ENCODE measurements around the gene AKAP6.

DNA sequence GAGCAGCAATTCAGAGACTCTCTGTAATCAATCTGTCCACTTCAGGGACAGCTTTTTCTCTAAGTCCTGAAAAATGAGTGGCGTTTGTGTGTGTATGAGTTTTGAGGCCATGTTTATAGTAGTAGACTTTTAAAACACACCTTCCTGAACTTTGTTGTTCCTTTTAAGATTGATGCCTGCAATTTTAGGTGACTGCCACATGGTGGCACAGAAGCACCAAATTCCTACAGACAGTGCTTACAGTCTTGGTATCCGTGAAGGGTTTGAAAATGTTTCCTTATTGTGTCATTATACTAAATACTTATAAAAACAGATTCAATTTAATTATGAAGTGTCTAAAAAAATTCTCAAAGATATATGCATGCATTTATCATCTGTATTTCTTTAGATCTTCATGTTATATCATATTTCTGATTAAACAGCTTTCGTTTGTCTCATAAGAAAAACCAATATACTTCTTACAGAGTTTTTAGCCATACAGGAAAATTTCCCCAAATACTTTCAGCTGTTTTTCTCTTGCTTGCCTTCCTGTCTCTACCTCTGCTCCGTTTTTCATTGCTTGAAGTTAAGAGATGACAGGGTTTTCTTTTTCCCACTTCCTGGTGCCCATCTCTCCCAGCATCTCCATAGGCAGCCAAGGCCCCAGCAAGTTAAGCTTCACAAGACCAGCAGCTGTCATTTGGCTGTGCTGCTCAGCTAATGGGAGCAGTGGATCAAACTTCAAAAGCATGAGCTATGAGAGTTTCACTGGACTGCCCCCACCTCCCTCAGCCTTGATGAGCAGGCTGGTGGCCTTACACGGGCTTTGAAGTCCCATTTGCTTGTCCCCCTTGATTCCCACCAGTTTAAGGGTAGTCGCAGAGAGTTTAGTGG, 259.6 kb downstream of the AKAP6 start:
- TF ChIP-seq EP300 (IDR thresholded peaks at IDR 0.05), result no peak
- TF ChIP-seq, protein P1, sequence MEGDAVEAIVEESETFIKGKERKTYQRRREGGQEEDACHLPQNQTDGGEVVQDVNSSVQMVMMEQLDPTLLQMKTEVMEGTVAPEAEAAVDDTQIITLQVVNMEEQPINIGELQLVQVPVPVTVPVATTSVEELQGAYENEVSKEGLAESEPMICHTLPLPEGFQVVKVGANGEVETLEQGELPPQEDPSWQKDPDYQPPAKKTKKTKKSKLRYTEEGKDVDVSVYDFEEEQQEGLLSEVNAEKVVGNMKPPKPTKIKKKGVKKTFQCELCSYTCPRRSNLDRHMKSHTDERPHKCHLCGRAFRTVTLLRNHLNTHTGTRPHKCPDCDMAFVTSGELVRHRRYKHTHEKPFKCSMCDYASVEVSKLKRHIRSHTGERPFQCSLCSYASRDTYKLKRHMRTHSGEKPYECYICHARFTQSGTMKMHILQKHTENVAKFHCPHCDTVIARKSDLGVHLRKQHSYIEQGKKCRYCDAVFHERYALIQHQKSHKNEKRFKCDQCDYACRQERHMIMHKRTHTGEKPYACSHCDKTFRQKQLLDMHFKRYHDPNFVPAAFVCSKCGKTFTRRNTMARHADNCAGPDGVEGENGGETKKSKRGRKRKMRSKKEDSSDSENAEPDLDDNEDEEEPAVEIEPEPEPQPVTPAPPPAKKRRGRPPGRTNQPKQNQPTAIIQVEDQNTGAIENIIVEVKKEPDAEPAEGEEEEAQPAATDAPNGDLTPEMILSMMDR (IDR thresholded peaks at IDR 0.05), result no peak
- TF ChIP-seq POLR2AphosphoS5 (IDR thresholded peaks at IDR 0.05), result no peak
- TF ChIP-seq POLR2A (IDR thresholded peaks at IDR 0.05), result no peak
